Uterus (tissue), 2 donors: ENCODE data around the gene PRTFDC1.

Experiments used
- CTCF ChIP-seq, 4 experiments: fragments of 200-600 bp in 2 of 4; fragments of 450-650 bp in 2 of 4; sonication (generic) in 2 of 4; IDR thresholded peaks; one replicate each; pipeline ENCODE4 v1.5.1; 2016 to 2019; ENCODE audit warnings: antibody characterized with exemption in 4 of 4, mild to moderate bottlenecking in 2 of 4, moderate library complexity in 1 of 4
- POLR2A ChIP-seq, 2 donors: fragments of 450-650 bp; IDR thresholded peaks; one replicate each; pipeline ENCODE4 v1.6.1; 2016; ENCODE audit warnings: antibody characterized with exemption in 2 of 2, mild to moderate bottlenecking in 1 of 2, moderate library complexity in 1 of 2

GRCh38 chr10:24873281-24873683, 79.1 kb downstream of the PRTFDC1 start:
- no peak for TF ChIP-seq CTCF (IDR thresholded peaks at IDR 0.05)
- no peak for TF ChIP-seq POLR2A (IDR thresholded peaks at IDR 0.05)
